SK-N-DZ (cell line): ENCODE results near the gene ITGAL.
"Not testable (repeated sequence)": the region's sequence is repeated elsewhere in the genome, so short reads cannot be mapped to it uniquely, and the experiment has no call there.

ENCODE experiments used
- DNase-seq: peaks from one replicate; pipeline ENCODE4 v3.0.0-alpha.2; 2015; ENCODE audit warnings: low spot score

Gene ITGAL

GRCh38 chr16:30526137-30526822 lies 53.7 kb downstream of the ITGAL start, which contains the start of gene ZNF768:
TSS of gene ZNF768 (minus strand) at chr16:30526566. CDS start at chr16:30526413, 153 bp downstream.
- DNase-seq: no peak

- peak; percentile 98 for DNase-seq
These were observed 54.5 kb downstream of the ITGAL start for GRCh38 chr16:30526823-30527634.

GRCh38 chr16:30527635-30528178 lies 55.2 kb downstream of the ITGAL start:
- no peak for DNase-seq

- DNase-seq: no peak
These were observed 56.4 kb downstream of the ITGAL start for GRCh38 chr16:30528799-30529457.

GRCh38 chr16:30530163-30531037 lies 57.9 kb downstream of the ITGAL start:
- DNase-seq: no peak

- no peak for DNase-seq
These were observed 60.0 kb downstream of the ITGAL start for GRCh38 chr16:30532285-30533145.

- DNase-seq: no peak
These were observed 60.6 kb downstream of the ITGAL start for GRCh38 chr16:30533146-30533522.

- no peak for DNase-seq
These were observed 61.3 kb downstream of the ITGAL start for GRCh38 chr16:30533748-30534367.

- peak; percentile 91 for DNase-seq
These were observed 62.0 kb downstream of the ITGAL start, which contains the start of gene ZNF747 for GRCh38 chr16:30534368-30535105. TSS of gene ZNF747 (minus strand) at chr16:30534858. CDS start at chr16:30534679, 179 bp downstream.

GRCh38 chr16:30535106-30535776 lies 62.7 kb downstream of the ITGAL start:
- DNase-seq: no peak

GRCh38 chr16:30535777-30536190 lies 63.2 kb downstream of the ITGAL start:
- peak; percentile 85 for DNase-seq

GRCh38 chr16:30536391-30537024 lies 64.0 kb downstream of the ITGAL start:
- DNase-seq: not testable (repeated sequence)

- DNase-seq: no peak
These were observed 66.7 kb downstream of the ITGAL start for GRCh38 chr16:30539000-30539964.

- DNase-seq: not testable (repeated sequence)
These were observed 67.5 kb downstream of the ITGAL start for GRCh38 chr16:30539986-30540526.

- not testable (repeated sequence) for DNase-seq
These were observed 68.4 kb downstream of the ITGAL start for GRCh38 chr16:30540916-30541464.
